Heart right ventricle (tissue), 16 donors: Measurements from ENCODE around the gene SETDB1. TPM values are rescaled to one million over a fixed set of nuclear protein-coding genes. Genes with fewer than 3 reads are reported as not detected.

Source experiments
- ATAC-seq, 8 donors: fragments of 200-7000 bp; cut with Tn5 transposase; one replicate each; pipeline ENCODE4 v1.9.1; 2020; ENCODE audit warnings: mild to moderate bottlenecking in 8 of 8, moderate library complexity in 8 of 8, moderate number of reproducible peaks in 1 of 8
- DNase-seq, 2 donors: peaks; one replicate each; pipeline ENCODE4 v3.0.0-alpha.2; 2020
- H3K27ac ChIP-seq, 10 donors: fragments of 200-600 bp; sonication (generic) in 2 of 10; one replicate each; pipeline versions ENCODE4 v1.5.0 to v1.8.0; 2020 to 2022; ENCODE audit warnings: mild to moderate bottlenecking in 3 of 10
- H3K27me3 ChIP-seq, 7 donors: fragments of 200-600 bp; one replicate each; pipeline ENCODE4 v1.8.0; 2021 to 2022; ENCODE audit warnings: mild to moderate bottlenecking in 2 of 7
- H3K36me3 ChIP-seq, 9 donors: fragments of 200-600 bp; sonication (generic) in 1 of 9; one replicate each; pipeline versions ENCODE4 v1.5.0 to v1.8.0; 2020 to 2022; ENCODE audit warnings: mild to moderate bottlenecking in 2 of 9
- H3K4me1 ChIP-seq, 9 donors: fragments of 200-600 bp; sonication (generic) in 1 of 9; one replicate each; pipeline versions ENCODE4 v1.5.0 to v1.8.0; 2020 to 2022; ENCODE audit warnings: mild to moderate bottlenecking in 4 of 9
- H3K4me3 ChIP-seq, 10 donors: fragments of 200-600 bp; sonication (generic) in 2 of 10; one replicate each; pipeline versions ENCODE4 v1.5.0 to v1.8.0; 2020 to 2022; ENCODE audit warnings: mild to moderate bottlenecking in 7 of 10, moderate library complexity in 2 of 10
- H3K9me3 ChIP-seq, 11 donors: fragments of 200-600 bp in 10 of 11; sonication (generic) in 2 of 11; one replicate each; pipeline versions ENCODE4 v1.5.0 to v1.8.0; 2013 to 2022; ENCODE audit warnings: mild to moderate bottlenecking in 2 of 11, control low read depth in 1 of 11, moderate library complexity in 1 of 11
- WGBS, 2 donors: extraction: QIAGEN DNeasy Blood & Tissue Kit; methylation state at CpG; one replicate each; pipeline ENCODE4 v1.1.7; 2013; ENCODE audit warnings: inconsistent platforms in 1 of 2; 5-methylcytosine and 5-hydroxymethylcytosine counted together
- intact Hi-C, 10 donors: fragments of 100-400 bp; cut with DNase I; formaldehyde crosslinking; loops; one replicate each; pipeline versions ENCODE4 v1.11.1 to v1.14.2; 2022
- polyA plus RNA-seq, 2 donors: library from polyadenylated mRNA; stranded (reverse); fragments of 200-250 nt; gene quantifications; one replicate each; pipeline ENCODE4 v1.2.3, GENCODE V29; 2013
- total RNA-seq, 10 donors: library from RNA; stranded (reverse); fragmentation: NEBNext Ultra II Directional in 3 of 10; extraction: Animal tissue kit (Norgen Biotek cat#: 25700) in 3 of 10; gene quantifications; one replicate each; pipeline versions ENCODE4 v1.2.1 to v1.2.4, GENCODE V29; 2021 to 2023
- TF ChIP-seq, protein P1 (sequence below), 9 donors: fragments of 200-600 bp; sonication (generic) in 2 of 9; IDR thresholded peaks; one replicate each; pipeline versions ENCODE4 v1.5.0 to v1.8.0; 2021 to 2022; ENCODE audit warnings: antibody characterized with exemption in 9 of 9, mild to moderate bottlenecking in 5 of 9, moderate library complexity in 1 of 9
- donor health status: Arrhythmogenic right ventricular cardiomyopathy.
- donor health status: ischemic (EF 13 %, LVEDD 7.1; RV severe dilation, severe dysfunction).
- donor health status: healthy with polysubstance abuse.
- donor health status: DM: no; HTN: yes; CAD: no.
- donor health status: DM: no; HTN: no; CAD: no.
- donor health status: ischemic (EF 25% LVEDD 6.9; RV normal size, moderate dysfunction).
- donor health status: ischemic (EF 25% LVEDD 5.7; RV mildly dilated, moderate dysfunction).
- donor health status: healthy.
- donor health status: DM: yes; HTN: yes; CAD: no.
- donor health status: Ischemic cardiomyopathy.
- donor health status: ischemic (EF 35%, LVEDD 5.7; RV mildly dilated, moderate dysfunction).
- donor health status: nonischemic (EF 11% LVEDD 7.7; RV severe dilation, severe dysfunction).
- donor health status: DM: yes; HTN: yes; CAD: no.
- donor health status: PGD.
- donor health status: ischemic (EF 29% LVEDD 5.4; RV normal size, mild dysfunction).
- donor health status: nonischemic (EF 23%, LVEDD 6.1; RV moderate dilation, normal function).

Gene SETDB1
- total and polyA plus RNA-seq, 12 donors: 9.1 to 23.8 (median 17.6) TPM

DNA sequence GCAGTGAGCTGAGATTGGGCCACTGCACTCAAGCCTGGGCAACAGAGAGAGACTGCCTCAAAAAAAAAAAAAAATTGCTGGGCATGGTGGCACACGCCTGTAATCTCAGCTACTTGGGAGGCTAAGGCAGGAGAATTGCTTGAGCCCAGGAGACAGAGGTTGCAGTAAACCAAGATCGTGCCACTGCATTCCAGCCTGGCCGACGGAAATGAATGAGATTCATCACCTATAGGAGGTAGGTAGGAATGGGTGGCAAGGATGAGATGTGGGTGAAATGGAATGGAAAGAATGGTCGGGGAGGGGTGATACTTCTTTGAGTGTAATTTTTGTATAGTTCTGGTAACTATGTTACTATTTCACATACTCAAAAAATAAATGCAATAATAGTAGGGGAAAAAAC lies 23.8 kb upstream of the SETDB1 start:
- intact Hi-C loops: no loop called here
- no peaks in the 10 kb centered on the region for H3K9me3 ChIP-seq
- no peak for DNase-seq
- no peak overlapping the region for H3K27ac ChIP-seq
- TF ChIP-seq, protein P1, sequence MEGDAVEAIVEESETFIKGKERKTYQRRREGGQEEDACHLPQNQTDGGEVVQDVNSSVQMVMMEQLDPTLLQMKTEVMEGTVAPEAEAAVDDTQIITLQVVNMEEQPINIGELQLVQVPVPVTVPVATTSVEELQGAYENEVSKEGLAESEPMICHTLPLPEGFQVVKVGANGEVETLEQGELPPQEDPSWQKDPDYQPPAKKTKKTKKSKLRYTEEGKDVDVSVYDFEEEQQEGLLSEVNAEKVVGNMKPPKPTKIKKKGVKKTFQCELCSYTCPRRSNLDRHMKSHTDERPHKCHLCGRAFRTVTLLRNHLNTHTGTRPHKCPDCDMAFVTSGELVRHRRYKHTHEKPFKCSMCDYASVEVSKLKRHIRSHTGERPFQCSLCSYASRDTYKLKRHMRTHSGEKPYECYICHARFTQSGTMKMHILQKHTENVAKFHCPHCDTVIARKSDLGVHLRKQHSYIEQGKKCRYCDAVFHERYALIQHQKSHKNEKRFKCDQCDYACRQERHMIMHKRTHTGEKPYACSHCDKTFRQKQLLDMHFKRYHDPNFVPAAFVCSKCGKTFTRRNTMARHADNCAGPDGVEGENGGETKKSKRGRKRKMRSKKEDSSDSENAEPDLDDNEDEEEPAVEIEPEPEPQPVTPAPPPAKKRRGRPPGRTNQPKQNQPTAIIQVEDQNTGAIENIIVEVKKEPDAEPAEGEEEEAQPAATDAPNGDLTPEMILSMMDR (IDR thresholded peaks at IDR 0.05): no peak
- H3K27me3 ChIP-seq: no peaks in the 10 kb centered on the region
- no peaks in the 10 kb centered on the region for H3K4me1 ChIP-seq
- no peak for ATAC-seq
- no peak overlapping the region for H3K4me3 ChIP-seq
- 93% methylated on average over 5 of the region's 5 CpGs for WGBS, 2 donors
- H3K36me3 ChIP-seq: no peaks in the 10 kb centered on the region

DNA sequence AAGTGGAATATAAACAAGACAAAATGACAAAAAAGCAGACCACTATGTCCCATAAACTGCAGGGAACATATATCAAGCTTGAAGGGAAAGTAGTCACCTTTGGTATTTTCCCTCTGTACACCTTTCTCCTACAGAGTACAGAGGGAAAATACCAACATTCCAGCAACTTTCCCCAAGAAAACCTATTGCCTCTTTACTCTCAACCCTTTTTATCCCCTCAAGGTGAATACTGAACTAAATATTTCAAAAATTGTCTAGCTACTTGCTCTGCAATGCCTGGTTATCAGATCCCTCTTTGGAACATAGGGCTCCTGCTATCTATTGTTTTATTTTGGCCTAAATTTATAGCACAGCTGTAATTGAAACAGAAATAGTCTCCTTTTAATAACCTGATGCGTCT lies 23.4 kb upstream of the SETDB1 start:
- no peaks in the 10 kb centered on the region for H3K36me3 ChIP-seq
- H3K27ac ChIP-seq: no peak overlapping the region
- ATAC-seq (no peak), DNase-seq (no peak)
- no peaks in the 10 kb centered on the region for H3K4me1 ChIP-seq
- H3K4me3 ChIP-seq: no peak overlapping the region
- intact Hi-C loops: no loop called here
- no peaks in the 10 kb centered on the region for H3K27me3 ChIP-seq
- TF ChIP-seq, protein P1 (IDR thresholded peaks at IDR 0.05): no peak
- H3K9me3 ChIP-seq: no peaks in the 10 kb centered on the region
- 59 to 66% methylated on average over 1 of the region's 1 CpG for WGBS, 2 donors

DNA sequence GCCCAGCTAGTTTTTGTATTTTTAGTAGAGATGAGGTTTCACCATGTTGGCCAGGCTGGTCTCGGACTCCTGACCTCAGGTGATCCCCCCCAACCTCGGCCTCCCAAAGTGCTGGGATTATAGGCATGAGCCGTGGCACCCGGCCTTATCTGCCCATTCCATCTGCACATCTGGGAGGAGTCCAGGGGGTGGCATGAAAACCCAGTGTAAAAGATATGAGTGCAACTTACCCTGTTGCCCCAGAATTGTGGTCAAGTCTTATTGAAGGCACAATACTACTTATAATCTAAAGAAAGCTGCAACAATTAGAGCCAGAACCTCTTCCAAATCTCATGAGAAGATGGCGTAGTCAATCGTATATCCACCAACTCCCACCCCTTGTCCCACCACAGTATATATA lies 20.9 kb upstream of the SETDB1 start:
- ATAC-seq: no peak
- no peak for DNase-seq
- intact Hi-C loops: no loop called here
- Histone ChIP-seq H3K27ac (no peak overlapping the region), H3K27me3 (no peaks in the 10 kb centered on the region), H3K36me3 (no peaks in the 10 kb centered on the region), H3K9me3 (no peaks in the 10 kb centered on the region), H3K4me1 (no peaks in the 10 kb centered on the region), H3K4me3 (no peak overlapping the region)
- TF ChIP-seq, protein P1 (IDR thresholded peaks at IDR 0.05): no peak
- WGBS, 2 donors: 93% methylated on average over 6 of the region's 6 CpGs

DNA sequence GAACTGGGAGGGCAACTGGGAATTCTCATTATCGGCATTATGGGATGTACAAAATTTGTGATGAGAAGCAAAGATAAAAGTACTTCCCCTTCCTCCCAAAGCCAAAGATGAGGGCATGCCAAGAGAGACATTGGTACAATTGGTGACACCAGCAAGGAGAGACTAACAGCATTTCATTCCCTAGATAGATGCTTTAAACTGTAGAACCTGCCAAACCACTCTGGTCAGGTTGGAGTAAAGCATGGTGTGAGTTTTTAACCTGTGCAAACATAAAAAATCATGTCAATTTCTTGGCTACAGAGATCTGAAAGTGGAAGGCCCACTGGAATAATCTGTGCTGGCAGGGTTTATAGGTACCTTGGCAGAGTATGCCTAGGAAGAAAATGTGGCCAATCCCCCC lies 19.8 kb upstream of the SETDB1 start:
- H3K36me3 ChIP-seq: no peaks in the 10 kb centered on the region
- no peak overlapping the region for H3K27ac ChIP-seq
- no peak for ATAC-seq
- no peaks in the 10 kb centered on the region for H3K27me3 ChIP-seq
- no peak for DNase-seq
- TF ChIP-seq, protein P1 (IDR thresholded peaks at IDR 0.05): no peak
- WGBS, 2 donors: 76 to 88% methylated on average over 1 of the region's 1 CpG
- intact Hi-C loops: no loop called here
- H3K4me1 ChIP-seq: no peaks in the 10 kb centered on the region
- H3K9me3 ChIP-seq: no peaks in the 10 kb centered on the region
- no peak overlapping the region for H3K4me3 ChIP-seq

DNA sequence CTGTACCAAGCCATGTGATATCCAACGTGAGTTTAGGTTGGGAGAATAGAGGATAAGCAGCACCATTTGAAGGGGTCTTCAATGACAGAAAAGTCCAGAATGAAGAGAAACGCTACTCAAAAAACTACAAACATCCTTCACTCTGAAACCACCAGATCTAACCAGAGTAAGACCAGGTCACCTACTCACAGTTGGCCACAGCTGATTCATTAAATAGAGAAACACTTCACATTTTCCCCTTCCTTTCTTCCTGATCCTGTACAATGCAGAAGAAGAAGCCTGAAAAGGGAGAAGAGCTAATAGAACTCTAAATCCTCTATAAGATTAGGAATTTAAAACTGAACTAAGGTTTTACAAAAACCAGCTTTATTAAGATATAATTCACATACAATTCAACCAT lies 19.4 kb upstream of the SETDB1 start:
- no peak overlapping the region for H3K27ac ChIP-seq
- ATAC-seq: no peak
- no peaks in the 10 kb centered on the region for H3K4me1 ChIP-seq
- H3K9me3 ChIP-seq: no peaks in the 10 kb centered on the region
- WGBS, 2 donors: 79 to 80% methylated on average over 2 of the region's 2 CpGs
- intact Hi-C loops: no loop called here
- no peaks in the 10 kb centered on the region for H3K27me3 ChIP-seq
- no peak overlapping the region for H3K4me3 ChIP-seq
- DNase-seq: no peak
- TF ChIP-seq, protein P1 (IDR thresholded peaks at IDR 0.05): no peak
- H3K36me3 ChIP-seq: no peaks in the 10 kb centered on the region
